NCI-H526 (cell line): Measurements from ENCODE around the gene MYO3B.
"Not testable (repeated sequence)": the region's sequence is repeated elsewhere in the genome, so short reads cannot be mapped to it uniquely, and the experiment has no call there.

Experiments
- DNase-seq, 2 experiments: peaks; one replicate each; lab custom pipeline; 2025; lab: John Stamatoyannopoulos, UW

Gene MYO3B

GRCh38 chr2:170647741-170648436, 469.9 kb downstream of the MYO3B start:
- DNase-seq = no peak

GRCh38 chr2:170651624-170652325, 473.8 kb downstream of the MYO3B start:
- DNase-seq = no peak

GRCh38 chr2:170652637-170653417, 474.9 kb downstream of the MYO3B start:
- no peak for DNase-seq

GRCh38 chr2:170656669-170657068, 478.7 kb downstream of the MYO3B start:
- DNase-seq = no peak

- no peak for DNase-seq
These were observed 482.5 kb downstream of the MYO3B start for GRCh38 chr2:170660409-170660808.

GRCh38 chr2:170665743-170666142, 487.8 kb downstream of the MYO3B start:
- no peak for DNase-seq

- no peak for DNase-seq
These were observed 492.0 kb downstream of the MYO3B start for GRCh38 chr2:170669909-170670308.

GRCh38 chr2:170670651-170671050, 492.7 kb downstream of the MYO3B start:
- DNase-seq = no peak

- DNase-seq = no peak
These were observed 493.1 kb downstream of the MYO3B start for GRCh38 chr2:170671079-170671478.

GRCh38 chr2:170674282-170674681, 496.3 kb downstream of the MYO3B start:
- DNase-seq = not testable (repeated sequence)

GRCh38 chr2:170675701-170676100, 497.8 kb downstream of the MYO3B start:
- DNase-seq = no peak

GRCh38 chr2:170679607-170680079, 501.7 kb downstream of the MYO3B start:
- peak; percentile 52 to 83 for DNase-seq

GRCh38 chr2:170680172-170680941, 502.4 kb downstream of the MYO3B start:
- DNase-seq = no peak

- no peak for DNase-seq
These were observed 503.4 kb downstream of the MYO3B start for GRCh38 chr2:170681311-170681710.

GRCh38 chr2:170685591-170685990, 507.6 kb downstream of the MYO3B start:
- DNase-seq = no peak

- DNase-seq = no peak
These were observed 511.5 kb downstream of the MYO3B start for GRCh38 chr2:170689481-170689880.

GRCh38 chr2:170690640-170691039, 512.7 kb downstream of the MYO3B start:
- no peak for DNase-seq

GRCh38 chr2:170694316-170694715, 516.4 kb downstream of the MYO3B start:
- no peak for DNase-seq

GRCh38 chr2:170695521-170696410, 517.8 kb downstream of the MYO3B start:
- peak; percentile 75 for DNase-seq

GRCh38 chr2:170696948-170697347, 519.0 kb downstream of the MYO3B start:
- DNase-seq = no peak

GRCh38 chr2:170701011-170701410, 523.1 kb downstream of the MYO3B start:
- DNase-seq = no peak
